Erythroblast (primary cell): ENCODE results near the gene BMP5.

Experiments used
- GATA1 ChIP-seq: IDR thresholded peaks from 2 replicates; pipeline ENCODE4 v1.6.1; 2011; ENCODE audit warnings: low read depth, mild to moderate bottlenecking, control low read depth, low read length, moderate library complexity
- POLR2A ChIP-seq: IDR thresholded peaks from 2 replicates; pipeline ENCODE4 v1.6.1; 2011; ENCODE audit warnings: mild to moderate bottlenecking, low read length

GRCh38 chr6:55866128-55866527 lies 9.3 kb downstream of the BMP5 start:
- TF ChIP-seq POLR2A (no peak), GATA1 (no peak)
